CD4-positive, alpha-beta T cell (primary cell): ENCODE measurements around the gene ZBTB33. TPM values are rescaled to one million over a fixed set of nuclear protein-coding genes. Genes with fewer than 3 reads are reported as not detected.
A peak's percentile ranks its signal among the peaks of the same experiment; 100 is the strongest.

Source experiments
- ATAC-seq: fragments of 200-7000 bp; cut with Tn5 transposase; one replicate; pipeline ENCODE4 v1.10.0; 2022; ENCODE audit warnings: mild to moderate bottlenecking; ENCODE audit not compliant: poor library complexity
- CTCF ChIA-PET: fragments of 350-600 bp; sonication (Branson Sonifier 250); formaldehyde crosslinking; loops from one replicate; lab custom pipeline; 2021; ENCODE audit warnings: antibody characterized with exemption, inconsistent platforms; lab: Charles Lee
- POLR2A ChIA-PET: fragments of 350-600 bp; sonication (Branson Sonifier 250); formaldehyde crosslinking; loops from one replicate; lab custom pipeline; 2021; ENCODE audit warnings: antibody characterized with exemption, inconsistent platforms; lab: Charles Lee
- DNase-seq, 14 experiments: peaks; one replicate each; pipeline ENCODE4 v3.0.0-alpha.2; 2013 to 2020; ENCODE audit warnings: mixed read lengths in 2 of 14
- H3K27ac ChIP-seq, 2 donors: one replicate each; pipeline versions ENCODE4 v1.5.1 to v1.7.0; 2013; ENCODE audit warnings: low read length in 2 of 2, low read depth in 1 of 2, mild to moderate bottlenecking in 1 of 2
- H3K27me3 ChIP-seq, 2 experiments: 1 replicate in 1 of 2; 2 replicates in 1 of 2; pipeline versions ENCODE4 v1.6.1 to v1.7.0; 2013; ENCODE audit warnings: low read length in 2 of 2, control low read depth in 1 of 2, mild to moderate bottlenecking in 1 of 2, moderate library complexity in 1 of 2; ENCODE audit not compliant: insufficient read depth in 2 of 2, control insufficient read depth in 1 of 2
- H3K36me3 ChIP-seq: one replicate; pipeline ENCODE4 v1.6.1; 2013; ENCODE audit warnings: low read length, control low read depth; ENCODE audit not compliant: insufficient read depth
- H3K4me1 ChIP-seq: one replicate; pipeline ENCODE4 v1.6.1; 2013; ENCODE audit warnings: low read length, control low read depth; ENCODE audit not compliant: insufficient read depth
- H3K4me3 ChIP-seq: one replicate; pipeline ENCODE4 v1.5.1; 2013; ENCODE audit warnings: mild to moderate bottlenecking, low read length, moderate library complexity
- H3K9me3 ChIP-seq, 2 experiments: 1 replicate in 1 of 2; 2 replicates in 1 of 2; pipeline versions ENCODE4 v1.6.1 to v1.7.0; 2013; ENCODE audit warnings: low read length in 2 of 2, mild to moderate bottlenecking in 2 of 2, control low read depth in 1 of 2, moderate library complexity in 1 of 2; ENCODE audit not compliant: control insufficient read depth in 1 of 2, insufficient read depth in 1 of 2
- H3K27ac Mint-ChIP-seq: one replicate; pipeline ENCODE4 v1.8.0; 2020; ENCODE audit warnings: mixed read lengths
- H3K27me3 Mint-ChIP-seq: one replicate; pipeline ENCODE4 v1.8.0; 2021; ENCODE audit warnings: mixed read lengths
- H3K36me3 Mint-ChIP-seq: one replicate; pipeline ENCODE4 v1.8.0; 2021; ENCODE audit warnings: low read depth, mixed read lengths
- H3K4me1 Mint-ChIP-seq: one replicate; pipeline ENCODE4 v1.8.0; 2021; ENCODE audit warnings: low read depth, mixed read lengths
- H3K4me3 Mint-ChIP-seq: one replicate; pipeline ENCODE4 v1.8.0; 2020; ENCODE audit warnings: mild to moderate bottlenecking, mixed read lengths
- H3K9me3 Mint-ChIP-seq: one replicate; pipeline ENCODE4 v1.8.0; 2020; ENCODE audit warnings: mixed read lengths
- CTCF ChIP-seq: fragments of 200-600 bp; IDR thresholded peaks from one replicate; pipeline ENCODE4 v1.8.0; 2022; ENCODE audit warnings: antibody characterized with exemption, mild to moderate bottlenecking
- intact Hi-C, 2 experiments: fragments of 100-400 bp; cut with DNase I in 1 of 2; cut with micrococcal nuclease in 1 of 2; formaldehyde crosslinking; loops; one replicate each; pipeline versions ENCODE4 v1.15.1 to v1.9.0; 2023 to 2025; cut with DNase I, micrococcal nuclease
- total RNA-seq, 174 experiments: library from RNA in 2 of 174; stranded (reverse) in 2 of 174; gene quantifications; one replicate each; pipeline ENCODE4 v1.2.3 and lab custom pipeline; 2021 to 2026

Gene ZBTB33
- total RNA-seq, 2 experiments from 2014 or later, result 31.6 to 32.7 TPM

GRCh38 chrX:120264341-120264740 lies 13.7 kb downstream of the ZBTB33 start:
- POLR2A ChIA-PET, result interaction anchor here (1.0 kb wide), 1 partner anchor 14 kb away, joined by 3 read pairs; the partner anchor contains the start of gene ZBTB33
- H3K36me3 ChIP-seq, result no peaks in the 10 kb centered on the region
- no peaks in the 10 kb centered on the region for H3K9me3 Mint-ChIP-seq
- TF ChIP-seq CTCF, result no peak
- DNase-seq, result no peak
- no peaks in the 10 kb centered on the region for H3K27me3 ChIP-seq
- no peak for ATAC-seq
- intact Hi-C loops, result no loop called here
- CTCF ChIA-PET, result no interaction called here
- H3K4me3 ChIP-seq, result no peak overlapping the region
- no peaks in the 10 kb centered on the region for H3K9me3 ChIP-seq
- no peak overlapping the region for H3K27ac ChIP-seq
- peaks cover 4% of the 10 kb centered on the region for H3K4me1 ChIP-seq
- H3K4me3 Mint-ChIP-seq, result no peak overlapping the region
- H3K27ac Mint-ChIP-seq, result no peak overlapping the region
- peaks cover 4% of the 10 kb centered on the region for H3K4me1 Mint-ChIP-seq
- no peaks in the 10 kb centered on the region for H3K27me3 Mint-ChIP-seq
- H3K36me3 Mint-ChIP-seq, result no peaks in the 10 kb centered on the region

DNA sequence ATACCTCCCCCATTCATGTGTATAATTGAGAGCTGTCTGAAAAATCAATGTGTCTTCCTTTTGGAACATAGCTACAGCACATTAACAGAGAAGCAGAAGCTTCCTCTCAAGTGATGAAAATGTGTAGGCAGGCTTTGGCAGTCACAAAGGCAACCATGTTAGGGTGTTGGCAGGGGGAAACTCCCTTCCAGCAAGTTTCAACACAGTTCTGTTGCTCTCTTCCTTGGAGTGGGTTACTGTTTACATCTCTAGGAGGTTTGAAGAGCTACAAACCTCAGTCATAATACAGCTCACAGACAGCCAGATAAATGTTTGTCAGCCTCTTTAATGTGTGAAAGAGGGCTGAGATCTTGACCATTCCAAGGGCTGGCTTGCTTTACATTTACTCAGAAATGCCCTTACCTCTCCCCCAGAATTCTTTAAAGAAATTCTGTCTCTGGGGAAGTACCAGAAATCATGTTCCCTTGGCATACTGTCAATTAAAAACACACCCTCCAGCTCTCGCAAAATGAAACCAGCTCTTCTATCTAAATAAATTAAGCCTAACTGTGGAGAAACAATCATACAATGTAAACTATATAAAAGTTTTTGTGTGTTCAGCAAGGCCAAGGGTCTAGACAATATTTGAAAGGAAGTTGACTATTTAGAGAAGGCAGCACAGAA lies 18.9 kb downstream of the ZBTB33 start:
- peak overlapping the region; percentile 25 to 45 for H3K27ac ChIP-seq
- no peak overlapping the region for H3K4me3 ChIP-seq
- intact Hi-C loops, result no loop called here
- no peaks in the 10 kb centered on the region for H3K36me3 ChIP-seq
- ATAC-seq, result peak; percentile 97
- H3K4me3 Mint-ChIP-seq, result no peak overlapping the region
- H3K4me1 ChIP-seq, result peaks cover 7% of the 10 kb centered on the region
- H3K4me1 Mint-ChIP-seq, result peaks cover 11% of the 10 kb centered on the region
- TF ChIP-seq CTCF, result no peak
- no peaks in the 10 kb centered on the region for H3K27me3 ChIP-seq
- CTCF ChIA-PET, result interaction anchor here (0.9 to 1.4 kb wide), 3 partner anchors 10 to 40 kb away, joined by 3 to 7 read pairs (median 4); partner anchors contain the start of gene ZBTB33
- POLR2A ChIA-PET, result interaction anchor here (0.8 to 1.7 kb wide), 5 partner anchors 15 to 40 kb away, joined by 3 to 10 read pairs (median 6); partner anchors contain the start of gene ZBTB33
- DNase-seq, result peak in 4 of 14 experiments; percentile 1 to 63 (median 51)
- H3K36me3 Mint-ChIP-seq, result no peaks in the 10 kb centered on the region
- H3K27ac Mint-ChIP-seq, result peak overlapping the region; percentile 80
- H3K9me3 ChIP-seq, result no peaks in the 10 kb centered on the region
- no peaks in the 10 kb centered on the region for H3K9me3 Mint-ChIP-seq
- H3K27me3 Mint-ChIP-seq, result no peaks in the 10 kb centered on the region

- H3K36me3 Mint-ChIP-seq, result no peaks in the 10 kb centered on the region
- CTCF ChIA-PET, result no interaction called here
These were observed 20.0 kb downstream of the ZBTB33 start for GRCh38 chrX:120270567-120270966.

More at GRCh38 chrX:120270567-120270966, 20.0 kb downstream of the ZBTB33 start:
- POLR2A ChIA-PET, result no interaction called here
- DNase-seq, result no peak
- Mint-ChIP-seq H3K27me3 (no peaks in the 10 kb centered on the region), H3K4me3 (no peak overlapping the region), H3K27ac (no peak overlapping the region), H3K4me1 (peaks cover 11% of the 10 kb centered on the region), H3K9me3 (no peaks in the 10 kb centered on the region)
- no peaks in the 10 kb centered on the region for H3K9me3 ChIP-seq
- H3K4me1 ChIP-seq, result peaks cover 7% of the 10 kb centered on the region
- no peak overlapping the region for H3K4me3 ChIP-seq
- peaks cover 0 to 5% of the 10 kb centered on the region in 2 experiments for H3K27me3 ChIP-seq
- intact Hi-C loops, result no loop called here
- H3K27ac ChIP-seq, result no peak overlapping the region
- no peak for ATAC-seq
- TF ChIP-seq CTCF, result no peak
- H3K36me3 ChIP-seq, result no peaks in the 10 kb centered on the region
